ENCODE data around the gene RPL41.
"Not testable (repeated sequence)": the region's sequence is repeated elsewhere in the genome, so short reads cannot be mapped to it uniquely, and the experiment has no call there.

The RPL41 gene

DNA sequence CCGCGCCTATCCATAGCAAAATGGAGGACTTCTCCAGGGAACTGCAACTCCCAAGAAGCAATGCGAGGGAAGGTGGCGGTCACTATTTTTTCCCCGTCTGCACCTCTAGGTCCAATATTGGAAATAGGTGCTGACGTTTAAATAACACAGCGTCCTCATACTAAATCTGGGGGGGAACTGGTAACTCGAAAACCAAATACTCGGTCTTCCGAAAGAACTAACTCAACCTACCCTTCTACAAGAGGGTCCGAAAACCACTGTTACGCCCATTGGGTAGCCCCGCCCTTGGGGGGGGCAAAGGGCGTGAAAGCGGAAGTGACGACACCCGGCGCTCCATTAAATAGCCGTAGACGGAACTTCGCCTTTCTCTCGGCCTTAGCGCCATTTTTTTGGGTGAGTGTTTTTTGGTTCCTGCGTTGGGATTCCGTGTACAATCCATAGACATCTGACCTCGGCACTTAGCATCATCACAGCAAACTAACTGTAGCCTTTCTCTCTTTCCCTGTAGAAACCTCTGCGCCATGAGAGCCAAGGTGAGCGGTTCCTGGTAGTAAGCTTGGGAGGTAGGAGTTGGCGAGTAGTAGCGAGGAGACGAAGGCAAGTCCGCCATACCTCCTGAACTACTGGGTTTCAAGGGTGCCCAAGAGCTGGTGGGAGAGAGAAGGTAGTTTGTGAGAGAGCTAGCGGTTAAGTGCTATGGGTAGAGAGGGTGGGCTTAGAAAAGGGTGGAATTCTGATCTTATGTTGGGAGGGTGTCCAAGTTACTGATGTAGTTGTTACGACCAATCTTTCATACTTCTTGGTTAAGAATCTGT, at the start of gene RPL41:
RPL41 (plus strand) TSS at position 367 of the 815 bp plus-strand sequence.
- peak; percentile 83 to 88 (median 85) for DNase-seq

DNA sequence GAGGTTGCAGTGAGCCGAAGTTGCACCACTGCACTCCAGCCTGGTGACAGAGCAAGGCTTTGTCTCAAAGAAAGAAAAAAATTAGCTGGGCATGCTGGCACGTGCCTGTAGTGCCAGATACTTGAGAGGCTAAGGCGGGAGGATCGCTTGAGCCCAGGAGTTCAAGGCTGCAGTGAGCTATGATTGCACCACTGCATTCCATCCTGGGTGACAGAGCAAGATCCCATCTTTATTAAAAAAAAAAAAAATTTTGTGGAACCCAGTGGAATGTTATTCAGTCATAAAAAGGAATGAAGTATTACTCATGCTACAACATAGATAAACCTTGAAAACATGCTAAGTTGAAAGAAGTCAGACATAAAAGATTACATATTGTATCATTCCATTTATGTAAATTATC, 44.8 kb upstream of the RPL41 start:
- DNase-seq: no peak

- no peak for DNase-seq
Observed at GRCh38 chr12:56074396-56074795, 42.0 kb upstream of the RPL41 start.

DNA sequence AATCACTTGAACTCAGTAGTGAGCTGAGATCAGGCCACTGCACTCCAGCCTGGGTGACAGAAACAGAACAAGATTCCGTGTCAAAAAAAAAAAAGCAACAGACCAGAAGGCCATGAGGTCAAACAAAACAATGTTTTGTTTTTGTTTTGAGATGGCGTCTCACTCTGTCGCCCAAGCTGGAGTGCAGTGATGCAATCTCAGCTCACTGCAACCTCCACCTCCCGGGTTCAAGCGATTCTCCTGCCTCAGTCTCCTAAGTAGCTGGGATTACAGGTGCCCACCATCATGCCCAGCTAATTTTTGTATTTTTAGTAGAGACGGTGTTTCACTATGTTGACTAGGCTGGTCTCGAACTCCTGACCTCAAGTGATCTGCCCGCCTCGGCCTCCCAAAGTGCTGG, 38.5 kb upstream of the RPL41 start:
- not testable (repeated sequence) for DNase-seq

- no peak for DNase-seq
Observed at GRCh38 chr12:56078427-56078826, 38.0 kb upstream of the RPL41 start.

DNA sequence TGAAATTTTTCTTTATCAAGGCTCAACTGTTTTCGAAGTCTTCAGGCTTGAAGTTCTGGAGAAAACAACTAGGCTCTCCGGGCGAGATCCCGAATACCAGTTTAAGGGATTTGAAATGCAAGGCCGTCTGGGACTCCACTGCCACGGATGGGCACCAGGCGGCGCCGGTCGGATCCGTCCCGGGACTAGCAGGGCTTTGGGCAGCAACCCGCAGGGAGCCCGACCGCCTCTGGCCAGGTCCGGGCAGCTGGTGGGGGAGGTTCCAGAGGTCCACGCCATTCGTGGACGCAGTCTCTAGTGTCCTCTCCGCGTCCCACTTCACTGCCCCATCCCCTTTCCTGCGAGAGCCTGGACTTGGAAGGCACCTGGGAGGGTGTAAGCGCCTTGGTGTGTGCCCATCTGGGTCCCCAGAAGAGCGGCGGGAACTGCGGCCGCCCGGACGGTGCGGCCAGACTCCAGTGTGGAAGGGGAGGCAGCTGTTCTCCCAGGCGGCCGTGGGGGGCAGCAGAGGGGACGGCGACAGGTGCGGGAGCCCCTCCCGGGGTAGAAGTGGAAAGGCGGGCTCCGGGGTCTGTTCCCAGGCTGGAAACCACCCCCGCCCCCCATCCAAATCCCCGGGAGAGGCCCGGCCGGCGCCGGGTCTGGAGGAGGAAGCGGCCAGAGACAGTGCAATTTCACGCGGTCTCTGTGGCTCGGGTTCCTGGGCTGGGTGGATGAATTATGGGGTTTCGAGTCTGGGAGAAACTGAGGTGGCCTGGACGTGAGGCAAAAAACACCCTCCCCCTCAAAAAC, 37.3 kb upstream of the RPL41 start:
- DNase-seq: peak; percentile 16 to 30 (median 26)

DNA sequence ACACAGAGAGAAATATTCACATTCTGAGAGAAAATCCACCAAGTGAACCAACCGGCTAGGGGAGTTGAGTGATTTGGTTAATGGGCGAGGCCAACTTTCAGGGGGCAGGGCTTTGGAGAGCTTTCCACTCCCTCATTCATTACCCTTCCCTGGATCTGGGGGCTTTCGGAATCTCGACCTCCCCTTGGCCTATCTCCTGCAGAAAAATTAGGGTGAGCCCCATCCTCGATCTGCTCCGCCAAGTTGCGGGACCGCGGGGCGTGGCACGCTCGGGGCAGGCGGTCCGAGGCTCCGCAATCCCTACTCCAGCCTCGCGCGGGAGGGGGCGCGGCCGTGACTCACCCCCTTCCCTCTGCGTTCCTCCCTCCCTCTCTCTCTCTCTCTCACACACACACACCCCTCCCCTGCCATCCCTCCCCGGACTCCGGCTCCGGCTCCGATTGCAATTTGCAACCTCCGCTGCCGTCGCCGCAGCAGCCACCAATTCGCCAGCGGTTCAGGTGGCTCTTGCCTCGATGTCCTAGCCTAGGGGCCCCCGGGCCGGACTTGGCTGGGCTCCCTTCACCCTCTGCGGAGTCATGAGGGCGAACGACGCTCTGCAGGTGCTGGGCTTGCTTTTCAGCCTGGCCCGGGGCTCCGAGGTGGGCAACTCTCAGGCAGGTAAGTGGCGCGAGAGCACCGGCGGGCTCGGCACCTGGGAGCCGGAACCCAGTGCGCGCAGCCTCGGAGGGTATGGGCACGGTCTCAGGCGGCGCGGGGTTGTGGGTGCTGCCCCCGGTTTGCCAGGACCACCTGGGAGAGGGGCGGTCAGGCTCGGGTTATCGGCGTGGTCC, 36.5 kb upstream of the RPL41 start, which contains the start of gene ERBB3:
ERBB3 (plus strand) TSS at position 443 of the 833 bp plus-strand sequence; CDS start at position 579, 136 bp downstream.
- peak; percentile 15 to 21 (median 18) for DNase-seq

DNA sequence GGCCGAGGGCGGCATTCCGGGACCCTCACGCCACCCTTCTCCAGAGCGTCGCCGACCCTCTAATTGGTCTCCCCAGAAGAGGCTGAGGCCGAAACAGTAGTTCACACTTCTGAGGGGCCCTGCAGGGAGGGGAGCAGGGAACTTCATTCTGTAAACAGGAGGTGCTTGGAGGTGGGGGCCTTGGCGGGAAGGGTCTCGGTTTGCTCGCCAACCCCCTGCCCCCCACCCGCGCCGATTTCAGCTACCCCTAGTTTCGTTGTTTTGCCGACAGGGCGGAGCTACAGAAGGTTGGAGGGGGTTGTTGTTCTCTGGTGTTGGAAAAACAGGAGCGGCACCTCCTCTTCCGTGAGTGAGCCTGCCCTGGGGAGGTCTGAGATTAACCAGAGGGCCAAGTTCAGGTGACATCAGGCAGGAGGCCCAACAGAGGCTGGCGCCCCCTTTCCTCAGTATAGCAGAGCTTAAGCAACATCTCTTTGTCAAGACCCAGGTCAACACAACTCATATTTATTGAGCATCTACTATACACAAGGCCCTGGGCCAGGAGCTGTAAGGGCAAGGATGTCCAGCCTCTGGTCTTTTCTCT, 35.8 kb upstream of the RPL41 start:
- DNase-seq: no peak

DNA sequence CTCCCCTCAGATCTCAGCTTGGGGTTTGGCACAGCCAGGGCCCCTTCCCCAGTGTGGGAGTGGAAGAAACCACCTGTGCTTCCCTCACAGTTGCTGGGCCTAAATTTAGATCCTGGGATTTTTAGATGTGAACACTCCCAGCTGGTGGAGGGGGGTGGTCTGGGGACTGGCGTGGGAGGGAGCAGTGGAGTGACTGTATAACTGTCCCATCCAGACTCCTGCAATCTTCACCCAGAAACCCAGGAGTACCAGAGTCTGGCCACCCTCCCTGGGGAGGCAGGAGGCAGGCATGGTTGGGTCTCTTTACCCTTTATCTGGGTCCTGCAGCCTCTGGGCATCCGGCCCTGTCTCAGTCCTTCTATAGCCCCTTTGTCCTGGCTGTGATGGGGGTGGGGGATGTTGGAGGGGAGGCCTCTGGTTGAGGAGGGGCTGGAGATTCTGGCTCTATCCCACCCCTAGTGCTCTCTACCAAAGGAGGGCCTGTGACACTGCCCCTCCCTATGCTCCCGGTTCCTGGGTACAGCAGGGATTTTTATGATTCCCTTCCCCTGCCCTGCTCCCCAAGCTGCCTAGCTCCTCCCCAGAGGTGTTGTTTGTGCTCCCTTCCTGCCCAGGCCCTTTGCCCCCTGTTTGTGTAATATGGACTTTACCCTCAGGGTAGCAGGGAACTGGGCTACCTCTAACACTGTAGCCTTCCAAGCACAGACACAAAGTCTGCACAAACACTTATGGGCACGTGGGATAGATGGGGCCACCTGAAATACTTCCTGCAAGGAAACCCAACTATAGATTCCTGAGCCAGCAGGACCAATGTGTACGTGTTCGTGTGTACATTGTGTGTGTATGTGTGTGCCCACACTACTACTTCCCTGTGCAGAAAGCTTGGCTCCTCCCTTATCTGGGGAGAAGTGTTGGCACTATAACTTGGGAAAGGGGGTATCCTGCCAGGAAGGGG, 34.8 kb upstream of the RPL41 start:
- DNase-seq: no peak

DNA sequence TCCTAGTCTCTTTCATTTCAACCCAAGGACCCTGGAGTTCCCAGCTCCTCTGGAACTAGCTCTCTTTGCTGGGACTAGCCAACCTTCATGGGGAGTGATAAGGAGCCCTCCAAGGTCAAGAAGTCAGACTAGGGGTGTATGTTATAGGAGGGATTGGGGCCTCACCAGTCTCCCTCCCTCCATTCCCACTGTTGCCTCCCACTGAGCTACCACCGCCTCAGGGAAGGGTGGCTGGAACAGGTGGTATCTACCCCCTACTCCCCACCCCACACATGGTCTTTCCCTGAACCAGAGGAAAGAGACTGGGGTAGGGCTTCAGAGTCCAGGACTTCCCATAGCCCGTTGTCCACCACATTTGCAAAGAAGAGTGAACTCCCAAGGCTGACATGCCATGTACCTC, 34.1 kb upstream of the RPL41 start:
- no peak for DNase-seq

DNA sequence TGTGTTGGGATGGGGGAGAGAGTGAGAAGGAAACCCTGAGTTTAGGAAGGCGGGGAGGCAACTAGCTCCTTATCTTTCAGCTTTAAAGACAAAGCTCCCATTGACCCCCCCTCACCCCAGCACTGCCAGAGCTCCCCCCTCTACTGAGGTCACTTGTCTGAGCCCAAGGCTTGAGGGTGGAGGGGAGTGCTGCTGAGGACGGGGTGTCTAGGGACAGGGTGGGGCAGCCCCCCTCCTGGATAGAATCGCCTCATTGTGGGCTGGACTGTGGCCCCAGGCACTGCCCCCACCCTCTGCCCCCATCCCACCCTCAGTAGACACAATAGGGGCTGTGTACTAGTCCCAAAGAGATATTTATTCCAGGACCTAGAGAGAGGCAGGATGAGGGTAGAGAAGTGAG, 33.5 kb upstream of the RPL41 start:
- DNase-seq: no peak

DNA sequence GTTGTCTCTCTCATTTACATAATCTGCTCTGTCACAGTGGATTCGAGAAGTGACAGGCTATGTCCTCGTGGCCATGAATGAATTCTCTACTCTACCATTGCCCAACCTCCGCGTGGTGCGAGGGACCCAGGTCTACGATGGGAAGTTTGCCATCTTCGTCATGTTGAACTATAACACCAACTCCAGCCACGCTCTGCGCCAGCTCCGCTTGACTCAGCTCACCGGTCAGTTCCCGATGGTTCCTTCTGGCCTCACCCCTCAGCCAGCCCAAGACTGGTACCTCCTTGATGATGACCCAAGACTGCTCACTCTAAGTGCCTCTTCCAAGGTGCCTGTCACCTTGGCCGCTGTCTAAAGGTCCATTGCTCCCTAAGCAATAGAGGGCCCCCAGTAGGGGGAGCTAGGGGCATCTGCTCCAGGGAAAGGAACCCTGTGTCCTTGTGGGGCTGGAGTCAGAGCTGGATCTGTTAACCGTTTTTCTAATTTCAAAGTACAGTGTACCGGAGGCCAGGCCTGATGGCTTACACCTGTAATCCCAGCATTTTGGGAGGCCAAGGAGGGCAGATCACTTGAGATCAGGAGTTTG, 31.4 kb upstream of the RPL41 start:
- no peak for DNase-seq

GRCh38 chr12:56086096-56086495, 30.3 kb upstream of the RPL41 start:
- DNase-seq: no peak

- DNase-seq: no peak
Observed at GRCh38 chr12:56086608-56087007, 29.8 kb upstream of the RPL41 start.

- no peak for DNase-seq
Observed at GRCh38 chr12:56087220-56087619, 29.2 kb upstream of the RPL41 start.

DNA sequence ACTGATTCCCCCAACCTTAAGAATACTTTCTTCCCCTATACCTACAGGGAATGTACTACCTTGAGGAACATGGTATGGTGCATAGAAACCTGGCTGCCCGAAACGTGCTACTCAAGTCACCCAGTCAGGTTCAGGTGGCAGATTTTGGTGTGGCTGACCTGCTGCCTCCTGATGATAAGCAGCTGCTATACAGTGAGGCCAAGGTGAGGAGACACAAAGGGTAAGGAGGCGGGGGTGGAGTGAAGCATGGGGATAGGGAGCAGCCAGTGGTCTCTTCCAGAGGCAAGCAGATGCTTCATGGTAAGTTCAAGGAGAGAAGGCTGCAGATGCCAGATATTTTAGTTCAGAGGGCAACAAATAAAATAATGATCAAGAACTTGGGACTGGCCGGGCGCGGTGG, 18.7 kb upstream of the RPL41 start:
- DNase-seq: no peak

DNA sequence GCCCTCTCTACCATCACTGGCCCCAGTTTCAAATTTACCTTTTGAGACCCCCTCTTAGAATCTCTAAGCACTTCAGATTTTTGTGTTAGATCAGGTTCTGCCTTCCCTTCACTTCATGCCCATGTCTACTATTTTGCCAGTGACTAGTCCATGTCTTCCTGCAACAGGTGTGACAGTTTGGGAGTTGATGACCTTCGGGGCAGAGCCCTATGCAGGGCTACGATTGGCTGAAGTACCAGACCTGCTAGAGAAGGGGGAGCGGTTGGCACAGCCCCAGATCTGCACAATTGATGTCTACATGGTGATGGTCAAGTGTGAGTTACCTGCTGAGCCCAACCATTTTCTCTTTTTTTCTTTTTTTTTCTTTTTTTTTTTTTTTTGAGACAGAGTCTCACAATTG, 17.8 kb upstream of the RPL41 start:
- no peak for DNase-seq

DNA sequence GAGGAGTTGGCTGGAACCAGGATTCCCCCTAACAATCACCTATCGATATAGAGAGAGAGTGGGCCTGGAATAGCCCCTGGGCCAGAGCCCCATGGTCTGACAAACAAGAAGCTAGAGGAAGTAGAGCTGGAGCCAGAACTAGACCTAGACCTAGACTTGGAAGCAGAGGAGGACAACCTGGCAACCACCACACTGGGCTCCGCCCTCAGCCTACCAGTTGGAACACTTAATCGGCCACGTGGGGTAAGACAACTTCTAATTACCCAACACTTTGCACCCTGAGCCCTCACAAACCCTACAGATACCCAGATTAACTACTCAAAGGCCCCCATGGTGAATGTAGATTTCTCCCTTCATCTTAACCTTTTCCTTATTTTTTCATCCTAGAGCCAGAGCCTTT, 16.6 kb upstream of the RPL41 start:
- no peak for DNase-seq

DNA sequence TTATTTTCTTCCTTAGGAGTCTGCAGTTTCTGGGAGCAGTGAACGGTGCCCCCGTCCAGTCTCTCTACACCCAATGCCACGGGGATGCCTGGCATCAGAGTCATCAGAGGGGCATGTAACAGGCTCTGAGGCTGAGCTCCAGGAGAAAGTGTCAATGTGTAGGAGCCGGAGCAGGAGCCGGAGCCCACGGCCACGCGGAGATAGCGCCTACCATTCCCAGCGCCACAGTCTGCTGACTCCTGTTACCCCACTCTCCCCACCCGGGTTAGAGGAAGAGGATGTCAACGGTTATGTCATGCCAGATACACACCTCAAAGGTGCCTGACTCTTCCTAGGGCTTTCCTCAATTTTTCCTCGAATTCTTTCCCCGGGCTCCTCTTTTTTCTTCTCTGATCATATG, 15.4 kb upstream of the RPL41 start:
- no peak for DNase-seq

GRCh38 chr12:56102683-56103065, 13.8 kb upstream of the RPL41 start:
- no peak for DNase-seq

GRCh38 chr12:56103066-56103711, 13.2 kb upstream of the RPL41 start:
- no peak for DNase-seq

Measured in activated CD4-positive, CD25-positive, alpha-beta regulatory T cell (primary cell).